Left hindlimb (tissue), 1 donor: ENCODE measurements around the gene NEURL1.
"Not testable (repeated sequence)": the region's sequence is repeated elsewhere in the genome, so short reads cannot be mapped to it uniquely, and the experiment has no call there.

Experiments
- DNase-seq: peaks from one replicate; pipeline ENCODE4 v3.0.0-alpha.2; 2018

Gene NEURL1

DNA sequence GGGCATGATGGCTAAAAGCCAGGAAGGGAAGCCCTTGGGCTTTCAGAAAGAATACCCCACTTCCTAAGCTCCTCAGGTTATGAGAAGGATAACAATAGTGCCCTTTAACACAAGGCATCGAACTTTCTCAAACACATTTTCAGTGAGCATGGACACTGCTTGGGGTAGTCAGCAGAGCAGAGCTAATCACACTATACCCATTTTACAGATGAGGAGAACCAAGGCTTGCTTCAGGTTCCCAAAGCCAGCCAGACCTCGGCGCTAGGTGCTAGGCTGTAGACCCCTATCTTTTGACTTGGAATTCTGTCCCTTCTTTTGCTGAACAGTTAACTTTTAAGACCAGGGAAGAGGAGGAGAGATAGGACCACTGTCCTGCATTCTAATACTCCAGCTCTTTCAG lies 1.8 kb downstream of the NEURL1 start:
- no peak for DNase-seq

DNA sequence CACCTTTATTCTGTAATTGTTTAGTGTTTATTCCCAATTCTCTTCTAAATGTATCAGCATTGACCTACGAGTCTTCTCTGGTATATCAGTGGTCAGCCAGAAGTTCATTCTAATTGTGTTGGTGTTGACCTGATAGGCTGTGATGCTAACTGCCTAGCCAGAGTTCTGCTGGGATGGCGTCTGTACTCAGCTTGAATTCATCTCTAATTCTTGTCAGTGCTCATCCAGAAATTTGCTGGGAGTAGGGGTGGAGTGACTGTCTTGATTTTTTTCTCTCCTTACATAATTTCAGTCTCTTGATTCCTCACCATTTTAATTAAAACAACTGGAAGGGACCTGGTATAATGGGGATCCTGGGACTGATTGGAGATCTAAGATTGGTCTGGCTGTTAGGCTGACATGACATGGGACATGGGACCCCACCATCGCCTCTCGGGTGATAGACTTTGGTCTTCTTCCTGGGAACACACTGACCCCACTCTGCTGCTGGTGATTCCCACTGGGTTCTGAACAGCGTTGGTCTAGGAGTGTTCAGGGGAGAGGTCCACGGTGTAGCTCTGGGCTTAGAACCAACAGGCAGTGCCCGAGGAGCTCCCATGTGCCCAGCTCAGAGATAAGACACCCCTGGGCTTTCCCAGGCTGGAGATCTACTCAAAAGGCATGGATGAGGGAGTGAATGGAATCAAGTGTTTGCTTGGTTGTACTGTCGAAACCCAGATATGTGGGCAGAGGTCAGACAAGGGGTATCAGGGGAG lies 3.8 kb downstream of the NEURL1 start:
- DNase-seq = no peak

DNA sequence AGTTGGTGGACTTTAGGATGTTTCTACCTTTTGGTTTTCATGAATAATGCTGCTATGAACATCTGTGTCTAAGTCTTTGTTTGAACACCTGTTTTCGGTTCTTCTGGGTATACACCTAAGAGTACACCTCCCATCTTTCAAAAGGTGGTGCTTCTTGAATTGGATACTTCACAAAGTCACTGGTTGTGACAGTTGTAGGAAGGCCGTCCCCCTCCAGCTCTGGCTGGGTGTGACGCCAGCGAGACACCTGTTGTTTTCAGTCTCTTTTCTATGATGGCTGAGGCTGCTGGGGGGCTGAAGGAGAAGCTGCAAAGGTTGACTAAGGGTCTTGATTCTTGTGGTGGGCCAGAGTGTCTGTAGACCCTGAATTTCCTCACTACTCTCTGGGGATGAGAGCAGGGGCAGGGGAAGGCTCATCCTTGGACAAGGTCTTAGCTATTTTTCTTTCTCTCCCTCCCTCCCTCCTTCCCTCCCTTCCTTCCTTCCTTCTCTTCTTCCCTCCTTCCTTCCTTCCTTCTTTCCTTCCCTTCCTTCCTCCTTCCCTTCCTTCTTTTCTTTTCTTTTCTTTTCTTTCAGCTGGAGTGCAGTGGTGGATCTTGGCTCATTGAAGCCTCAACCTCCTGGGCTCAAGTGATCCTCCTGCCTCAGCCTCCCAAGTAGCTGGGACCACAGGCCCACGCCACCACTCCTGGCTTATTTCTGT lies 5.6 kb downstream of the NEURL1 start:
- no peak for DNase-seq

DNA sequence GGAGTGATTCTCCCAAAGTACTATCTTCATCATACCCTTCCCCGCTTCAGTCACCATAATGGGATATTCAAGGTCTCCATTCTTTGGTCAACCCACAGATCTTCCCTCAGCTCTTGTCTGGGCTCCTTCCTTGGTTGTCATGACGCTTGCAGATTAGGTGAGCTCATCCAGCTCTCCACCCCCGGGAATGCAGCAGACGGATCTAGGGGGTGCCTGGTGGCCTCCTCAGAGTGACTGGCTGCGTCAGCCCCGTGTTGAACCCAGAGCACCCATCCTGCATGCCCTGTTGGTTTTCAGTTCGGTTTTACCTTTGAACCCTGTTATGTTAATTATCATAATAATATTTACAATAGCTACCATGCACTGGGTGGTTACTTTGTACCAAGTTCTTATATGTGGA lies 6.4 kb downstream of the NEURL1 start:
- DNase-seq = no peak

DNA sequence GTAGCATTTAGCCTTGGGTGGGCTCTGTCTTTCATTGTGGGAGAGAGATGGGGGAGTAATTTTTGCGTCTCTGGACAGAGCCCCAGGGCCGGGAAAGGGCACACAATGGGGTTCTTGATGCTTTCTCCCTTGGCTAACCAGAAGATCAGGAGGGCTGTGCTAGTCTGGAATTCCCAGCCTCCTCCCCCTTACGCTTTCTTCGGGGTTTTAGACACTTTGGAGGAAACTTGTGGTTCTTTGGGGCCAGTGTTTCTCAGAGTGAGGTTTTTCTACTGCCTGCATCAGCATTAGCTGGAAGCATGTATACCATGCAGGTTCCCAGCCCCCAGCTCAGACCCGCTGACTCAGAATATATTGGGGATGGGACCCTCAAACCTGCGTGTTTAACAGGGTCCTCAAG lies 7.0 kb downstream of the NEURL1 start:
- no peak for DNase-seq

DNA sequence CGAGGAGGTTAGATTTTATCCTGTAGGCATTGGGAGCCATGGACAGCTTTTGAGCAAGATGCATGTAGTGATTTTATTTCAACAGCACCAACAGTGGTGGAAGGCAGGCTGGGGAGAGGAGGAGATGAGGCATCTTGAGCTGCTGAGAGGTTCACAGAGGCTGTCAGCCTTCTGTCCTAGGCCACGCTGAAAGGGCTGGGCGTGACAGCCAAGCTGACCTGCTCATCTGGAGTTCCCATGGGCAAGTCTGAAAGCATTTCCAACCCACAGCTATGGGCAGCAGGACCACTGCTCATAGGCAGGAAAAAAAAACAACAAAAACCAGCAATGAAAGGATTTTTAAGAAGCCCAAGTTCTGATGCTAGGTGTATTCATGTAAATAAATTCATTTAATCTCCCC lies 7.7 kb downstream of the NEURL1 start:
- no peak for DNase-seq

DNA sequence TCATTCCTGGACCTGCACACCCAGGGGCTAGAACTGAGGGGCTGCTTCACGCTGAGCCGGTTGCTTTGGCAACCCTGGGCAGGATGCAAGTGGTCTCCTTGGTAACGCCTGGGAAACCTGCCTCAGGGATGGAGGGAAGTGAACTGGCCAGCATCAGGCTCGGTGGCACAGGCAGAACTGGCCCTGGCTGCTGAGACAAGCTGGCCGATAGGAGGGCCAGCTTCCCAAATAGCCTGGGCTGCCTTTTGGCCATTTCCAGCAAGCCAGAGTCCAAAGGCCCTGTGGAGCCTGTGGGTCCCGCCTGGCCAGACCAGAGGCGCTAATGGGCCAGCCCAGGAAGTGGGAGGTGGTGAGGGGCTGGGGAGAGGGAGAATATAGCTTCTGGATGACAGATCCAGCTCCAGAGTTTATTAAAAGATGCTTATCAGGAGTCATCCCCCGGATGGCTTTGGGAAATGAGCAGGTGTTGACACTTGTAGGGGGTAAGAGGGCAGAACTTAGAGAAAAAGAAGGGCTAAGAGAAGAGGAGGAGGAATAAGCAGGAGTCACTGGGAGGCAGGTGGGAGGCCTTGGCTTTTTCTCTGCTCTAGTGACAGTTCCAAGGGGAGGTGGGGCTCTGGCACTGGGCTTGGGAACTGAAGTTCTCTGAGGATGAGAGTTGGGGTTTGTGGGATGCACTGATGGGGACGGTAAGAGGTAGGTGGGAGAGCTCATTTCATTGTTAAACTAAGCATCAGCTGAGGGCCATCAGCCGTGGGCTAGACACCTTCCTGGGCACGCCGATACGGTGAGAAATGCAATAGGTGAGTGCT lies 9.6 kb downstream of the NEURL1 start:
- no peak for DNase-seq

DNA sequence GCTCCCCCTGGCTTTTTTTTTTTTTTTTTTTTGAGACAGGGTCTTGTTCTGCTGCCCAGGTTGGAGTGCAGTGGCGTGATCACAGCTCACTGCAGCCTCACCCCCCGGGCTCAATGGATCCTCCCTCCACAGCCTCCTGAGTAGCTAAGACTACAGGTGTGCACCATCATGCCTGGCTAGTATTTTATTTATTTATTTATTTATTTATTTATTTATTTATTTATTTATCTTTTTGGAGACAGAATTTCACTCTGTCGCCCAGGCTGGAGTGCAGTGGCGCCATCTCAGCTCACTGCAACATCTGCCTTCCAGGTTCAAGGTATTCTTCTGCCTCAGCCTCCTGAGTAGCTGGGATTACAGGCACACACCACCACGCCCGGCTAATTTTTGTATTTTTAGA lies 10.3 kb downstream of the NEURL1 start:
- not testable (repeated sequence) for DNase-seq

DNA sequence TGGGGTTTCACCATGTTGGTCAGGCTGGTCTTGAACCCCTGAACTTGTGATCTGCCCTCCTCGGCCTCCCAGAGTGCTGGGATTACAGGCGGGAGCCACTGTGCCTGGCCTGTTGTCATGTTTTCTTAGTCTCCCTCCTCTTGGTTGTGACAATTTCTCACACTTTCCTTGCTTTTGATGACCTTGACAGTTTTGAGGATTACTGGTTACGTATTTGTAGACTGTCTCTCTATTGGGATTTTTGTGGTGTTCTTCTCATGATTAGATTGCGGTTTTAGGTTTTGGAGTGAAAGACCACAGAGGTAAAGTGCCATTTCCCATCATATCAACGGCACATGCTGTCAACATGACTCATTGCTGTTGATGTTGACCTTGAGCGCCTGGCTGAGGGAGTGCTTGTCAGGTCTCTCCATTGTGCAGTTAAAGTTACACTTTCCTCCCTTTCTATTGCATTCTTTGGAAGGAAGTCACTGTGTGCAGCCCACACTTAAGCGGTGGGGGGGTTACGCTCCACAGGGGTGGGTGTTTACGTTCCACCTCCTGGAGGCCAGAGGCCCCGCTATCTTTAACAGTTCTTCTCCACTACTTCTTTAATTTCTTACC lies 10.8 kb downstream of the NEURL1 start:
- DNase-seq = no peak

DNA sequence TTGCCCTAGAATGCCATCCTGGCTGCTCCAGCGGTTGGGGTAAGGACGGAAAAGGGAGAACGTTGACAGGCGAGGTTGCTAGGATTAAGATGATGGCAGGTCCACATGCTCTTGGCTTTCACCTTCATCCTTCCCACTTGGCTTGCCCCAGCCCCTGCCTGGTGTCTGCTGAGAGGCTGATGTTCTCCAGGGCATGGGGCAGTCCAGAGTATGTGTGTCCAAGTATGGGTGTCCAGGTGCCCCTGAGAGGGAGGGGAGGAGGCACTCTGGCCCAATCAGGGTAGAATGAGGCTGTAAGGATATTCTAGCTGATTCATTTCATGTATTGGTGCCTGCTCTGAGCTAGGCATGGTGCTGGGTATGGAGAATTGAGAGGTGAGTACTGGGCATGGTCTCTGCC lies 12.6 kb downstream of the NEURL1 start:
- DNase-seq = no peak

DNA sequence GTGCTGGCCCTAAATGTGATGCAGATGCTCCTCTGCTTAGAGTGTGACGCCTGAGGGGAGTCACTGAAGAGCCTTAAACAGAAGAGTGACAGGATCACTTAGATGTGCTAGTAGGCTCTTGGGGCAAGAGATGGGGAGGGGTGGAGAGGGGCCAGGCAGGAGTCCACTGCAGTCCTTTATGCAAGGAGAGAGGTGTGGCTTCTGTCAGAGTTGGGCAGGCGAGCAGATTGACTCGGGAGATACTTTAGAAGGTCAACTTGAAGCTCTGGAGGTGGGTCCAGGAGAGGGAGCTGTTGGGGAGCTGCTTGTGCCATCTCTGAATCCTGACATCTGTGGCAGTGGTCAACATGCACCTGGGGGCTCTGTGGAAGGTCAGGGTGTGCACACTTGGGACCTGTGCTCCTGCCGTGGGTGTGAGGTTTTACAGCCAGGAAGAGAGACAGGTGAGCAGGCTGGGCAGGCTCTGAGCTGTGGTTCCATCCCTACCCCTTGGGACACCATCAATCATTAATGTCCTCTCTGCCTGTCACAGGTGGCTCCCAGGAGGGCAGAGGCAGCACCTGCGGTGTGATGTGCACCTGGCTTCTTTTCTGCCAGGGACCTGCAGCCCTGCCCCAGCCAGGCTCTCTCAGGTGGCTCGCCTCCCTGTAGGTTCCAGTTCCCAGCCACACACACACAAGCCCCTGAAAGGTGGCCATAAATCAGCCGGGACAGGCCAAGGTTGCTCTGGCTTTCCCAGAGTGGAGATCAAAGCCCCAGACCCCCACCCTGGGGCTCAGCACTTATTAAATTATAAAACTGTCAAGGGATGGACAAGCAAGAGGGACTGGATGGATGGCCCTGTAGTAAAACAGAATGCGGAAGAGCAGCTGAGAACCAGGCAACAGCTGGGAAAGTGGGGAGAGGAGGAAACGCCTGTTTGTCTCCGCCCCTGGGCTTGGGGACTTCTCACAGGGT lies 14.0 kb downstream of the NEURL1 start:
- DNase-seq = no peak

DNA sequence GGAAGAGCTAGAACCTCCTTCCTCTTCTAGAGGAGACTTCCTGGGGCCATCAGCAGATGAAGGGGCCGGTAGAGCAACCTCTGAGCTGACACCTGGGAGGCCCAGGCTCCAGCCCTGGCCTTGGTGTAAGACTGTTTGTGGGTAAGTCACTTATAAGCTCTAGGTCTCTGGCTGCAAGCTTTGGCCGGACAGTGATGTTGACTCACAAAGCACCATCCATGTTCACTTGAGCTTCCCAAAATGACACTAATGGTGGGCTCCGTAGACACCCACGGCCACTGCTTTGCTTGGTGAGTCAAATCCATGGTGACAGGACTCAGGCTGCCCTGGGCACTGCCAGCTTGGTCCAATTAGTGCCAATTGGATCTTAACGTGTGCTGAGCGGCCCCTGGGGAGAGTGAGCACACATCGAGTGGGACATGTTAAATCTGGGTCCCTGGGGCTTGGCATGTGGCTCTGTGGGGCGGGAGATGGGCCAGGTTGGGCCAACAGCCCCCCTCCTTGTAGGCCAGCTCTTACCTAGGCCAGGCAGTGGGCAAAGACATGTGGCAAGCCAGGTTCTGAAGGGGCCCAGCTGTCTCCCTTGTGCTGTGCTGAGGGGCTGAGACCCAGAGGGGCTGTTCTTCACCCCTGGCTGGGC lies 16.7 kb downstream of the NEURL1 start:
- no peak for DNase-seq

DNA sequence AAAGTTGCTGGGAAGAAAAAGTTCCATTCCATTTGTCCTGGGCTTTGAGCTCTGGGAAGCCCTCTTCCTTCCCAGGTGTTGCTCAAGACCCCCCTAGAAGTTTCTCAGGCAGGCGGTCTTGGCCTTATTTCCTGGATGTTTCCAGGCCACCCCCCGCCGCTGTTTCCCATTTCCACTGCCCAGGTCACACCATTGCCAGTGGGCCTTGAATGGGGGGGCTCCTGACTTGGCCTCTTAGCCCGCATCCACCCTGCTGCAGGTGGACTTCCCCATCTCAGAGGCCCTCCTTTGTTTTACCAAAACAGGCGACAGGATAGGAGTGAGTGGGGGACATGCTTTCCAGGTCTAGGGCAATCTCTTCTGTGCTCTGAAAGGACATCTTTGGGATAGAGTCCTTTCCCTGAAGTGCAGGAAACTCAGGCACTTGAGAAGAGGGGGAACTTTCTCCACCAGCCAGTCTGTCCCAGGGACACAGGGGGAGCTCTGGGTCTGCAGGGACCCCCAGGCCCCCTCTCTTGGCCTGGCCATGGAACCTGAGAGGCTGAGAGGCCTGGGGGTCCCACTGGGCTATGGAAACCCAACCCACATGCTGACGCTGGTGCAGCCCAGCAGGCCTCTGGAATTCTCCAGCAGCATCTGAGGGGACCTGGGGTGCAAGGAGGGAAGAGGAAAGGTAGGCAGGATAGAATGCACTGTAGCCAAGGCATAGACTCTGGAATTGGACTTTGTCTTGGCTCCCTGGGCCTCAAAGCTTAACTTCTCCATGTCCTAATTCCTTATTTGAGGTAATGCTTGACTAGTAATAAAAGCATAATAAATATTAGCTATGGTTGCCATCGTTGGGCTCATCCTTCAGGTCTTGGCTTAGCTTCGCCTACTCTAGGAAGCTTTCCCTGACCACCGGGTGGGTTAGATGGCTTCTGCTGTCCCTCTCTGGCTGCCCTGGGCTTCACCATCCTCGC lies 17.6 kb downstream of the NEURL1 start:
- DNase-seq = no peak

DNA sequence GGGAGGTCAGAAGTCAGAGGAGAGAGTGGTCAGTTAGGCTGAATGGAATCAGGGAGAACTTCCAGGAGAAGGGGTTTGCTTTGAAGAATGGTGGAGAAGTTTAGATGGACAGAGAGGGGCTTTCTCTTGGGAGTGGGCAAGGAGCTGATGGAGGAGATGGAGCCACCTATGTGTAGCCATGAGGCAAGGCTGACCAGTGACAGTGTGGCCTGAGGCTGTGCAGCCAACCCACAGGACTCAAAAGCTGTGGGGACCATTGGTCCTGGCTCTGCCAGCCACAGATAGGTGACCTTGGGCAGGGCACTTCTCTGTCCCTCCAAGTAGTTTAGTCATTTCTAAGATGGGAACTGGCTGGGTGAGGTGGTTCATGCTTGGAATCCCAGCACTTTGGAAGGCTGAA lies 18.7 kb downstream of the NEURL1 start:
- DNase-seq = no peak

DNA sequence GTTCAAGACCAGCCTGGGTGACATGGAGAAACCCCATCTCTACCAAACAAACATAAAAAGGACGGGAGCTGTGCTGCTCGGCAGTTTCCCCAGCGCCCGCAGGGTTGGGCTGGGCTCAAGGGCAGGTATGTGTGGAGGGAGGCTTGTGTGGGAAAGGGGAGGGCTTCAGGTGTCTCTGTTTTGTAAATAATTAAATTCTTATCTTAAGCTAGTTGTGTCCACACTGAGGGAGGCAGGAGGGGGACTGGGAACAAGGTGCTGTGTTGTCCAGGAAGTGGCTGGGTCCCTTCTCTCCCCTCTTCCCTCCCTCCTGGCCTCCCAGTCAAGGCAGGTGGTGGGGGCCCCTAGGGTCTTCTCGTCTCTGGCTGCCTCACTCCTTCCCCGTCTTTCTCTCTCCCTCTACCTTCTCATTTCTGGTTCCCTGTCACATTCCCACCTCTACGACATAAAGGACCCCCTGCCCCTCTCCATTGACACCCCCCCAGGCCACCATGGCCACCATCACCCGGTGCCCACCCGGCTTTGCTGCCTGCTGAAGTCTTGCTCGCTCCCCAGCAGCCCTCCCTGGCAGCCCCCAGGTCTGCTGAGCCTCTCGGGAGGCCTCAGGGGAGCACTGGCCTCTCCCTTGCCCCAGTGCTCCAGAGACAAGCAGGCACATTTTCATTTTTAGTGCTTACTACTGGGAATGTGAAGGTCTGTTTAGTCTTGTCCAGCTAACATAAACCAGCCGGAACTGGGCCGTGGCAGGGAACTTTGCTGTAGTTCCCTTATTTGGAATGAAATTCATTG lies 19.3 kb downstream of the NEURL1 start:
- DNase-seq = no peak

DNA sequence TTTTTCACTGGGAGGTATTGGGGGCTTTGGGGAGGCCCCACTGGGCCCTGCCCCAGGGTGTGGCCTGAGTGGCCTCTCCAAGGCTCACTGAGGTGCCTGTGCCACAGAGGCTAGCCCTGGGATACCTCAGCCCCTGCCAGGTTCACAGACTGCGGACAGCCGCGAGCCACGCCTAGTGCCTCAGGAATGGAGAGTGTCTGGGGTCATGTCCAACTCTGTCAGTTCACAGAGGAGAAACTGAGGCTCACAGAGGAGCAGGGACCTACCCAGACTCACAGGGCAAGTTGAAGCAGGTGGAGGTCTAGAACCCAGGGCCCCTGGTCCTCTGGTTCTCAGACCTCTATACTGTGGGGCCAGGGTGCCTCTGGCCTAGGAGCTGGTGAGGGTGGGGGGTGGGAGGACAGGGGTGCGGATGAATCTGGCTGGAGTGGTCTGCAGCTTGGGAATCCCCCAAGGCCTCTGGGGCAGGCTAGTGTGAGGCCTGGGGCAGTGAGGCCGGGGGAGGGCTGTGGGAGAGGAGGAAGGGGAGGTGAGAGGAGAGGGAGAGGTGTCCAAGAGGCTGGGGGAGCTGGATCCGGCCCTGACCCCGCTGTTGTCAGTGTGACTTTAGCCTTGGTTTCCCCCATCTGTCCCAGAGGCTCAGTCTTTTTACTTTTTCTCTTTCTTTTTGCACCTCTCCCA lies 20.0 kb downstream of the NEURL1 start:
- no peak for DNase-seq

DNA sequence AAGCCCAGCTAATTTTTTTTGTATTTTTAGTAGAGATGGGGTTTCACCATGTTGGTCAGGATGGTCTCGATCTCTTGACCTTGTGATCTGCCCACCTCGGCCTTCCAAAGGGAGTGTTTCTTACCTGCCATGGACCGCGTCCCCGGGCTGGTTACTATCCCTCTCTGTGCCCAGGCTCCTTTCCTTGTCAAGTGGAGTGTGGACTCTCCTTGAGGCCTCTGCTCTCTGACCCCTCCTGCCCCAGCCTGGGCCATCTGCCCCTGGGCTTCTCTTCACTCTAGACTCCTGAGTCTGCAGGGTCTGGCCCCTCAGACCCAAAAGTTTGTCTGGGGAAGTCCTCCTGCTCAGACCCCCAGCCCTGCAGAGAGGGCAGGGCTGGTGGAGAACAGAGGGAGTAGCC lies 20.7 kb downstream of the NEURL1 start:
- DNase-seq = no peak

DNA sequence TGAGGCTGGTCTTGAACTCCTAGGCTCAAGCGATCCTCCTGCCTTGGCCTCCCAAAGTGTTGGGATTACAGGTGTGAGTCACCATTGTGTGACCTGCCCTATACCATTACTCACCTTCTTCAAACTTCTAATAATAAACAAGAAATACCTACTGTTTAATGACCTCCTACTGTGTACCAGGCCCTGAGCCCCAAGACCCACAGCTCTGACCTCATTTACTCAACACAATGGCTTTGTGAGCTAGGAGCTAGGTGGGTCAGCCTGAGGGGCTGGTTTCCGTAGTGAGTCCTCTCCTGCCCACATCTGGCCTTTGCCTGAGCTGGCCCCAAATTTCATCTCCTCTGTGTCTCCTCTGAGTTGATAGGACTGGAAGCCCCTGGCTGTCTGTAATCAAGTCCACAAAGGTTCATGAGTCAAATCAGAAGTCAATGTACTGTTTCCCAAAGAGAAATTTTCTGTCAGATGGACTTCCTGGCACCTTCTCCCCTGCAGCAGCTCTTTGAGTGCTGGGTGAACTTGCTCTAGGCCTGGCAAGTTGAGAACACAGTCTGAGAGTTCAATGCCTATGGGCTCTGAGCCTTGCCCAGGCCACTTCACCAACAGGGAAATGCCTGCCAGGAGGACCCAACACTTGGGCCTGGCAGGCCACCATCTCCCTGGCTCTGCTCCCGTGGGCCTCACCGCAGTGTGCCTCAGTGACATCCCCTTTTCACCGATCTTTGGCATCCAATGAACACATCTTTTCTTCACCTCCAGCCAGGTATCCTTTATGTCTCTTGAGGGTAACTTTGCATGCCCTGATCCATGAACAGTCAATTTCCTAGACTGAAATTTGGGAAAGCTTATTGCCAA lies 24.0 kb downstream of the NEURL1 start:
- DNase-seq = no peak
